Skeletal muscle cell (primary cell): ENCODE data around the gene TMEM43.

Experiments
- DNase-seq: peaks from one replicate; pipeline ENCODE4 v3.0.0-alpha.2; 2010; ENCODE audit warnings: low read depth
- H3K4me3 ChIP-seq: 2 replicates; pipeline ENCODE4 v1.5.1; 2011; ENCODE audit warnings: low read depth, mild to moderate bottlenecking, control low read depth, low read length, moderate library complexity

TMEM43 gene

GRCh38 chr3:14169435-14169834 is 44.6 kb downstream of the TMEM43 start:
- H3K4me3 ChIP-seq = no peak overlapping the region
- DNase-seq = no peak

GRCh38 chr3:14169871-14170270 is 45.0 kb downstream of the TMEM43 start:
- no peak for DNase-seq
- no peak overlapping the region for H3K4me3 ChIP-seq

- H3K4me3 ChIP-seq = no peak overlapping the region
- peak; percentile 28 for DNase-seq
These were observed 45.8 kb downstream of the TMEM43 start for GRCh38 chr3:14170531-14171159.

- no peak for DNase-seq
- no peak overlapping the region for H3K4me3 ChIP-seq
These were observed 47.6 kb downstream of the TMEM43 start for GRCh38 chr3:14172496-14172895.

- H3K4me3 ChIP-seq = no peak overlapping the region
- DNase-seq = no peak
These were observed 49.6 kb downstream of the TMEM43 start for GRCh38 chr3:14174483-14174882.

GRCh38 chr3:14175383-14176037 is 50.7 kb downstream of the TMEM43 start:
- H3K4me3 ChIP-seq = no peak overlapping the region

GRCh38 chr3:14177580-14178246 is 52.9 kb downstream of the TMEM43 start:
- DNase-seq = no peak
- peak overlapping the region; percentile 92 for H3K4me3 ChIP-seq

More at GRCh38 chr3:14175383-14176037, 50.7 kb downstream of the TMEM43 start:
- no peak for DNase-seq

- peak within 1 kb of the TSS; percentile 92 for H3K4me3 ChIP-seq
- peak; percentile 96 for DNase-seq
These were observed 53.6 kb downstream of the TMEM43 start, which contains the start of the genes LSM3 and XPC for GRCh38 chr3:14178247-14179113. Gene LSM3, plus strand, starts transcription at chr3:14178817. Its CDS starts 44 bp downstream, at chr3:14178861. Gene XPC, minus strand, starts transcription at chr3:14178601. Its CDS starts 33 bp downstream, at chr3:14178568.

GRCh38 chr3:14179114-14179465 is 54.2 kb downstream of the TMEM43 start:
- DNase-seq = no peak
- H3K4me3 ChIP-seq = peak overlapping the region; percentile 92

- no peak overlapping the region for H3K4me3 ChIP-seq
- DNase-seq = no peak
These were observed 54.9 kb downstream of the TMEM43 start for GRCh38 chr3:14179795-14180194.

- no peak overlapping the region for H3K4me3 ChIP-seq
- no peak for DNase-seq
These were observed 56.4 kb downstream of the TMEM43 start for GRCh38 chr3:14181253-14181652.

- no peak overlapping the region for H3K4me3 ChIP-seq
- no peak for DNase-seq
These were observed 58.2 kb downstream of the TMEM43 start for GRCh38 chr3:14183015-14183577.

- H3K4me3 ChIP-seq = no peak overlapping the region
- no peak for DNase-seq
These were observed 62.1 kb downstream of the TMEM43 start for GRCh38 chr3:14186854-14187458.

GRCh38 chr3:14188041-14188754 is 63.3 kb downstream of the TMEM43 start:
- no peak overlapping the region for H3K4me3 ChIP-seq
- DNase-seq = no peak
